K562 (cell line): Measurements from ENCODE around the gene NDRG3. TPM values are rescaled to one million over a fixed set of nuclear protein-coding genes. Genes with fewer than 3 reads are reported as not detected.

Experiments
- ATF6 ChIP-seq: sonication (generic); formaldehyde crosslinking; IDR thresholded peaks from 2 replicates; pipeline ENCODE4 v1.4.0; 2020; ENCODE audit warnings: mild to moderate bottlenecking, missing genetic modification reagents
- CBX2 ChIP-seq: fragments of 200-600 bp; sonication (generic); IDR thresholded peaks from one replicate; pipeline ENCODE4 v1.6.1; 2012; ENCODE audit warnings: mild to moderate bottlenecking, low read length, inconsistent platforms; ENCODE audit not compliant: insufficient read depth, poor library complexity, severe bottlenecking
- CEBPZ ChIP-seq: fragments of 150-350 bp; IDR thresholded peaks from 2 replicates; pipeline ENCODE4 v1.6.1; 2014; ENCODE audit warnings: low read depth, mild to moderate bottlenecking, low read length, borderline replicate concordance
- E2F6 ChIP-seq, 2 experiments: IDR thresholded peaks; 2 replicates each; pipeline ENCODE4 v1.6.1; 2011; ENCODE audit warnings: borderline replicate concordance in 1 of 2, control low read depth in 1 of 2, low read depth in 1 of 2, low read length in 1 of 2, mild to moderate bottlenecking in 1 of 2, mixed read lengths in 1 of 2, moderate library complexity in 1 of 2; ENCODE audit not compliant: insufficient read depth in 1 of 2, insufficient read length in 1 of 2, poor library complexity in 1 of 2, severe bottlenecking in 1 of 2; ENCODE audit errors: extremely low read depth in 1 of 2
- ELK1 ChIP-seq: sonication (generic); formaldehyde crosslinking; IDR thresholded peaks from 2 replicates; pipeline ENCODE4 v1.8.1; 2022; ENCODE audit warnings: missing genetic modification reagents
- ETS1 ChIP-seq: conservative IDR thresholded peaks from 2 replicates; pipeline ENCODE4 v1.6.1; 2011; ENCODE audit warnings: low read depth, mild to moderate bottlenecking, low read length; ENCODE audit not compliant: control insufficient read depth
- HBP1 ChIP-seq: fragments of 450-650 bp; formaldehyde crosslinking; IDR thresholded peaks from 2 replicates; pipeline ENCODE4 v1.4.0; 2022; ENCODE audit warnings: missing genetic modification characterization
- HDAC2 ChIP-seq: fragments of 450-650 bp; IDR thresholded peaks from 2 replicates; pipeline ENCODE4 v1.6.1; 2016; ENCODE audit warnings: mild to moderate bottlenecking
- KDM5B ChIP-seq: fragments of 200-600 bp; sonication (generic); IDR thresholded peaks from 2 replicates; pipeline ENCODE4 v1.6.1; 2012; ENCODE audit warnings: low read depth, mild to moderate bottlenecking, moderate library complexity, low read length, control low read depth, inconsistent platforms; ENCODE audit not compliant: insufficient replicate concordance
- PHTF2 ChIP-seq: fragments of 250-450 bp; sonication (Bioruptor Pico); IDR thresholded peaks from 2 replicates; pipeline ENCODE4 v1.5.0; 2021; ENCODE audit warnings: mild to moderate bottlenecking
- POLR2G ChIP-seq: fragments of 200-400 bp; formaldehyde crosslinking; IDR thresholded peaks from 2 replicates; pipeline ENCODE4 v1.6.1; 2017; ENCODE audit warnings: low read depth, mild to moderate bottlenecking, antibody characterized with exemption, low read length, moderate library complexity
- USF1 ChIP-seq: sonication (generic); formaldehyde crosslinking; IDR thresholded peaks from 2 replicates; pipeline ENCODE4 v1.9.0; 2022; ENCODE audit warnings: mild to moderate bottlenecking, missing genetic modification reagents
- ZFP1 ChIP-seq: fragments of 450-650 bp; formaldehyde crosslinking; IDR thresholded peaks from 2 replicates; pipeline ENCODE4 v1.4.0; 2020; ENCODE audit warnings: mild to moderate bottlenecking, mixed read lengths
- ZNF778 ChIP-seq: fragments of 450-650 bp; formaldehyde crosslinking; IDR thresholded peaks from 2 replicates; pipeline ENCODE4 v1.4.0; 2020; ENCODE audit warnings: mild to moderate bottlenecking, moderate library complexity
- polyA plus RNA-seq, 8 experiments: library from polyadenylated mRNA; depleted of rRNA in 4 of 8; stranded (reverse) in 5 of 8; unstranded in 3 of 8; fragments of >200 nt; fragmentation: Nextera tagmentation in 2 of 8; fragmentation: Illumina TruSeq in 1 of 8; extraction: Ambion mirVana in 2 of 8; extraction: Trizol in 1 of 8; gene quantifications; 2 replicates each; pipeline versions ENCODE4 v1.2.1 to v1.2.3, GENCODE V29; 2011 to 2014; ENCODE audit warnings: inconsistent platforms in 1 of 8, missing spikeins in 1 of 8
- total RNA-seq, 7 experiments: library from RNA; depleted of rRNA in 6 of 7; stranded (reverse); fragments of >200 nt in 6 of 7; fragmentation: Illumina TruSeq in 2 of 7; extraction: Trizol in 2 of 7; gene quantifications; 2 replicates each; pipeline versions ENCODE4 v1.2.1 to v1.2.3, GENCODE V29; 2011 to 2021; ENCODE audit warnings: low replicate concordance in 1 of 7

The NDRG3 gene
- total and polyA plus RNA-seq, 9 of the 15 experiments (the other 6 are each of a cell fraction or from before 2014, with no cell fraction given): 14.6 to 39.4 (median 24.4) TPM

GRCh38 chr20:36745234-36745926 lies 510 bp downstream of the NDRG3 start (continued):
- TF ChIP-seq KDM5B (no peak), ZFP1 (CRISPR knock-in tag) (no peak), HBP1 (CRISPR knock-in tag) (no peak), CBX2 (no peak), ATF6 (CRISPR knock-in tag) (no peak), PHTF2 (CRISPR knock-in tag) (no peak), HDAC2 (0 out of 2 replicates have a peak, but pooled peaks have one; percentile 22), POLR2G (no peak), ELK1 (no peak), ETS1 (no peak), E2F6 (IDR thresholded peaks at IDR 0.05; ENCODE audit: borderline replicate concordance in 1 of 2, extremely low read depth in 1 of 2, insufficient read depth in 1 of 2, insufficient read length in 1 of 2, low read depth in 1 of 2, low read length in 1 of 2, poor library complexity in 1 of 2, severe bottlenecking in 1 of 2) (peak in 1 of 2 experiments; percentile 14), ZNF778 (CRISPR knock-in tag) (no peak), CEBPZ (no peak), USF1 (CRISPR knock-in tag) (no peak)
